Activated CD8-positive, alpha-beta memory T cell treated with anti-CD3 and anti-CD28 coated beads, Interleukin-2, amount 50 U/mL, for 1 hour (primary cell): Measurements from ENCODE around the gene DENND1A.

Experiments
- DNase-seq: peaks from one replicate; pipeline ENCODE4 v3.0.0-alpha.2; 2020; ENCODE audit errors: extremely low read depth

Gene DENND1A

GRCh38 chr9:123617952-123618678 is 311.8 kb downstream of the DENND1A start:
- no peak for DNase-seq

DNA sequence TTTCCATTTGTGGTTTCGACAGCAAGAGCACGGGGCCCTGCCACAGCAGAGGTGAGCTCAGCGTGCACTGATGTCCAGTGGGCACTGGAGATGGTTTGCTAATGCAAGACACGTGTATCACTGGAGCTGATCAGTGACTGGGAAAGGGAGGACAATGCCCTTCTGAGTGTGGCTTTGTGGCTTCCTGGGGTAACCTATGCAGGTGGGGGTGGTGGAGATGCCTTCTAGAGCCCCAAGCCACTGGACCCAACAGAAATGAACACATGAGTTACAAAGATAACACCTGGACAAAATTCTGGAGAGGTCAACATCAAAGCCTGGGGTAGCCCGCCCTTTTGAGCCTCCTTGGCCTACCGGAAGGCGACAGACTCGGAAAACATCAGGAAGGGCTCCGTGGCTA is 312.6 kb downstream of the DENND1A start:
- DNase-seq: no peak

DNA sequence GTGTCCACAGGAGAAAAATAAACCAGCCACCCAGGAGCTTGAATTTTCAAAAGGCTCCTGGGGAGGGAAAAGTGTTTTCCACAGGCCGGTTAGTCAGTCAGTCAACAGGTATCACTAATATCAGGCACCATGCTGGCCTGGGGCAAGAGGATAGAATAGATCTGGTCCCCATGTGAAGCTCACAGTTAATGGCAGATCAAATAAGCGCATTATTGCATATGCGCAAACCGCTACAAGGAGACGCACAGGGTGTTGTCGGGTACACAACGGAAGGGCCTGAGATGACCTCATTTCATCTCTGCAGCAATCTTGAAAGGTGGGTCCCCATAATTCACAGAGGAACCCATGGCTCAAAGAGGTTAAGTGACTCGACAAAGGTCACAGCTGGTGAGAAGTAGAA is 313.2 kb downstream of the DENND1A start:
- DNase-seq: no peak

- no peak for DNase-seq
These were observed 314.5 kb downstream of the DENND1A start for GRCh38 chr9:123615381-123615780.

DNA sequence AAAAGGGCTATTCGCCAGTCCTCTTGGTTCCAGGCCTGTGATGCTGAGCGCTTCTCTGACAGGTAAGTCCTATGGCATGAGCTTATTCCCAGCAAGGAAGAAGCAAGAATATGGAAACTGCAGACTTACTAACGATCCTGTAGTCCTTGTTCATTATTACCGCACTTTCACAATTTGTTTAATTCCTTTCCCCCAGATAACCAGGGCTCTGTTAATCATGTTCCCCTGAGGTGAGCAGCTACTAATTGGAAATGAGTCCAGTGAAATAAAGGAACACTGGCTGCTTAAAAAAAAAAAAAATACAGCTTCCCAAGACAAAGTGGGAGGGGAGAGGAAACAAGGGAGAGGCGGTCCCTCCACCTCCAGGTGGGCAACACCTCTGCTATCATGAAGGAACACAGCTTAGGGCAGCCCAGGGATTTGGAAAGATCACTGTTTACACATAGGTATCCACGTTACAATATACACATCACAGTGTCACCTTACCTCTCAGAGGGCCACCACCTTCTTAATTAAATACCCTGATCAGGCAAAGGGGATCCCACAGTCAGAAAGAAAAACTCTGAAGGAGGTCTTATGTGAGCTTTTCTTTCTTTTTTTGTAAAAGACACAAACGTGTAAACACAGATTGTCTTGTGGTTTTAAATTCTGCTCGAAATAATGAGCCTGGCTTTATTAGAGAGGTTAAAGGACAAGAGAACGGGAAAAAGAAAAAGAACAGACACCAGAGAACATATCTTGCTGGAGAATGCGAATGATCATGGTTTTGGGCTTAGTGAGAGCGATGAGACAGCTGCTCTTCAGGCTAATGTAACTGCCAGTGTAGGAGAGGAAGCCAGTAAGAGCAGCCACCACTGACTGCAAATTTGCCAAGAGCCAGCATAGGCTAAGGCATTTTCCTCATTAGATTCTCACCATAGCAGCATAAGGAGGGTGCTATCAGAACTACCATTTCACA is 315.3 kb downstream of the DENND1A start:
- no peak for DNase-seq

DNA sequence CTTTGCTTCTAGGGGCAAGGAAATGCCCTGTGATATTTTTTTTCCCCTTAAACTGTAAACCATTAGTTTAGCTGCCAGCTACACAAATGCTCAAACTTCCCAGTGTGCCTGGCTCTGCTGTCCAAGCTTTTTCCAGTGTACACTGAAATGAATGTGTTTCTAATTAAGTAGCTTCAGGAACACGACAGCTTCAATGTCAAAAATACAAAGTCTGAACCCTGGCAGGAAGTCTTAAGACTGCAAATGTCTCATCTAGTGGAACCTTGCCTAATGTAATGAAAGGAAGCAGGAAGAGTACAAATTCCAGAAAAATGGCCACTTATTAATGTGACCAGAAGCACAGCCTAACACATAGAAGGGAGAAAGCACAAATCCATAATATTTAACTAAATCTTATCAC is 318.7 kb downstream of the DENND1A start:
- no peak for DNase-seq

DNA sequence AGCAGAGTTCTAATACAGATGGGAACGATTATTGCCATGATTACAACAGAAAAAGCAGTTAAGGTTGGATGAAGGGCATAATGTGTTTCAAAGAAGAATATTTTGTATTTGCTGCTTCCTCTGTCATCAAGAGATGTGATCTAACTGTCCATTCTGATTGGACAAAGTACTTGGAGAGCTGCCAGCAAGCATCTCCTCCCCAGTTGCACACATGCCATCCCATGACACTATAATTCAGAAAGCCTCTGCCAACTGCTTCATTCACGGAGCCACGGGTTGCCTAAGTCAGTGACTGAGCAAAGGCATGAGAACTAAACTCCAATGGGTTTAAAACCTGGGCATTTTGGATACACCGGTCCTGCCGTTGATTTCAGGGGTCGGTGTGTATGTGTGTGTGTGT is 320.1 kb downstream of the DENND1A start:
- no peak for DNase-seq

DNA sequence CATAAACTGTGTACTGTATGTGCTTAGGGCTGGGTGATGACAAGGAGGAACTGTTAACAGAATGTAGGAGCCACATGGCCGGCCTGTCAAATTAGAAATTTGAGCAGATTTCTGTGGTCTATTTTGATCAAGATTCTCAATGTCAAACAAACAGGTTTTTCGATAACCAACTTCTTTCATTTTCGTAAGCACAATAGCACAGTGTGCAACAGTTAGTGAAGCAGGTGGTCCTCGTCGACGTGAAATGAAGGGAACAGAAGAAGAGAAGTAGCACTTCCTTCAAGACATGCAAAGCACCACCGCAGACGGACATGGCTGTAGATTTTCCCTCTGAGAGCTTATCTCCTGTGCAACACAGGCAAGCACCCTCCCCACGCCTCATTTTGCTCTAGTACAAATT is 321.8 kb downstream of the DENND1A start:
- no peak for DNase-seq

DNA sequence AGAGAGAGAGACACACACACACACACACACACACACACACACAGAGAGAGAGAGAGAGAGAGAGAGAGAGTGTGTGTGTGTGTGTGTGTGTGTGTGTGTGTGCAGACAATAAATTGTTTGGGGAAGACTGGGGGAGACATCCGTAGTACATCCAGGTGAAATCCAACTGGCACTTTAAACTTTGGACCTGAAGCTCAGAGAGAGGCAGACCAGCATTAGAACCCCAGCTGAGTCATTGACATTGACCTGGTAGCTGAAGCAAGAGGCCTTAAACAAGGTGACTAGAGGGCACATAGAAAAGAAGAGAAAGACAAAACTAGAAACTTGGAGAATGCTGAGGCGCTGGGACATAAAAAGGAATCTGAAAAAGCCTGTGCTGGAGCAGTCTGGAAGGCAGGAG is 322.4 kb downstream of the DENND1A start:
- no peak for DNase-seq

DNA sequence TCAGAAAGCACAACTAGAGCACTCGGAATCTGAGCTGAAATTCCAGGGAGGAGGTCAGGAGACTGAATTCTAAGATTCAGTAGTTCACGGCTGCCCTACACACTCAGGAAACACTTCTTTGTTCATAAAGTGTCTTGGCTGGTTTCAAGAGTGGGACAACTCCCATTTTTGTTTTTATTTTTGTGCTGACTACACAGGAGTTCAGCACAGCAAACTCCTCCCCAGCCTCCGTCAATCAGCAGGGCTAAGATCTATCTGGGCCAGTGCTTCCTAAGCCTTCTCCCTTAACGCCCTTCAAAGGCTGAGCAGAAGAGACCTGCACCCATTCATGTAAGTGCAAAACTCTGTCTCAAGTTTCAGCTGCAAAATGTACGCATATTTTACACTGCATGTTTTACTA is 323.8 kb downstream of the DENND1A start:
- no peak for DNase-seq

GRCh38 chr9:123605286-123605685 is 324.6 kb downstream of the DENND1A start:
- DNase-seq: no peak

DNA sequence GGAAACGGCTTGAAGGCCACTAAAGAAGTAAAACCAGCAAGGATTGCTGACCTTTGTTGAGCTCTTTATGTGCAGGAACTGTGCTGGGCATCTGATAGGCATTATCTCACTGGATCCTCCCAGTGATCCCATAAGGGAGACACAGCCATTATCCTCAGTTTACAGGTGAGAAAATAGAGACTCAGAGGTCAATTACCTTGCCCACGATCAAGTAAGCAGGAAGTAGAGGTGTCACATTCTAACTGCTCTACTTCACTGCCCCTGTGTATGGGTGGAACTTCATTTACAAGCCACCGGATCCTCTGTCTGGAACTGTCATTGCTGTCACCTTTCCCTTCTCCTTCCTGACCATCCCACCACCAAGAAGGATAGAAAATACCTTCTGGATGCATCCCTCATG is 325.1 kb downstream of the DENND1A start:
- DNase-seq: no peak

DNA sequence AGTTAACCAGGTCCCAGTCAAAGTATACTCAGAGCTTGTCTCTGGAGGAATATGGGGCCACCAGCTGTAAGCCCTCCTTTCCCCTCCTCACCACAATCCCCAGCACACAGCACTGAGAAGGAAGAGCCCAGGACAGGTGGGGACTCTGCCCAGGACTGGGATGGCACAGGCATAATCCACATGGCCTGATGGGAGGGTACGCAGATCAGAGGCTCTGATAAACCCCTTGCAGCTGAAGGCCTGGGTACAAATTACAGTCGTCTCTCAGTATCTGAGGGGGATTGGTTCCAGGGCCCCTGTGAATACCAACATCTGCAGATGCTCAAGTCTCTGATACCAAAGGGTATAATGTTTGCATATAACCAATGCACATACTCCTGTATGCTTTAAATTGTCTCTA is 328.1 kb downstream of the DENND1A start:
- no peak for DNase-seq

- no peak for DNase-seq
These were observed 330.1 kb downstream of the DENND1A start for GRCh38 chr9:123599781-123600180.

- DNase-seq: no peak
These were observed 331.9 kb downstream of the DENND1A start for GRCh38 chr9:123597876-123598556.

DNA sequence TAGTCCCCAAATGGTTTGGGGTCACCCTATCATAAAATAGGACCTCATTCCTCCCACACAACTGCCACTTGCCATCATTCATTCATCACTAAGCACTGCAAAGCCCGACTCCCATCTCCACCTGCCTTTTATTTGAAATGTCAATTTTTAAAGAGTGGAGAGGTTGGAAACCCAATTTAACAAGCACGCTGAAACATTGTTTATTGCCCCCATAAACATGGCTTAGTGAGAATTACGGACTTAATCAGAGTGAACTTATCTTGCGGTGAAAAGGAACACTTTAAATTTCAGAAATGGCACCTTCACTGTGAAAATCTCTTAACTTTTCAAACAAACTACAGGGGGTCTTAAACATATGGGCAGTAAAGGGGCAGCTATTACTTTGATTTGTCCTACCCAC is 332.9 kb downstream of the DENND1A start:
- DNase-seq: no peak

- no peak for DNase-seq
These were observed 338.6 kb downstream of the DENND1A start for GRCh38 chr9:123591283-123591682.

DNA sequence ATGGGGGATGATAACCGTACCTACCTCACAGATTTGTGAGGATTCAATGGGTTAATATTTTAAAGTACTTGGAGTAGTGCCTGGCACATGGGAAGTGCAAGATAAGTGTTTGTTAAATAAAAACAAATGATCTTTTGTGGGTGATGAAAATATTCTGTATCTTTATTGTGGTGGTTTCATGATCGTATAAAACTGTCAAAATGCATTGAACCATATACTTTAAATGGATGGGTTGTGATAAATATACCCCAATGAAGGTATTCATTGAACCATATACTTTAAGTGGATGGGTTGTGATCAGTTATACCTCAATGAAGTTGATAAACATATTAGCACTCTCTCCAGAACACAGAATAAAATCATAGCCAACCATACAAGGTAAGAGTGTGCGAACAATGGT is 339.4 kb downstream of the DENND1A start:
- no peak for DNase-seq

DNA sequence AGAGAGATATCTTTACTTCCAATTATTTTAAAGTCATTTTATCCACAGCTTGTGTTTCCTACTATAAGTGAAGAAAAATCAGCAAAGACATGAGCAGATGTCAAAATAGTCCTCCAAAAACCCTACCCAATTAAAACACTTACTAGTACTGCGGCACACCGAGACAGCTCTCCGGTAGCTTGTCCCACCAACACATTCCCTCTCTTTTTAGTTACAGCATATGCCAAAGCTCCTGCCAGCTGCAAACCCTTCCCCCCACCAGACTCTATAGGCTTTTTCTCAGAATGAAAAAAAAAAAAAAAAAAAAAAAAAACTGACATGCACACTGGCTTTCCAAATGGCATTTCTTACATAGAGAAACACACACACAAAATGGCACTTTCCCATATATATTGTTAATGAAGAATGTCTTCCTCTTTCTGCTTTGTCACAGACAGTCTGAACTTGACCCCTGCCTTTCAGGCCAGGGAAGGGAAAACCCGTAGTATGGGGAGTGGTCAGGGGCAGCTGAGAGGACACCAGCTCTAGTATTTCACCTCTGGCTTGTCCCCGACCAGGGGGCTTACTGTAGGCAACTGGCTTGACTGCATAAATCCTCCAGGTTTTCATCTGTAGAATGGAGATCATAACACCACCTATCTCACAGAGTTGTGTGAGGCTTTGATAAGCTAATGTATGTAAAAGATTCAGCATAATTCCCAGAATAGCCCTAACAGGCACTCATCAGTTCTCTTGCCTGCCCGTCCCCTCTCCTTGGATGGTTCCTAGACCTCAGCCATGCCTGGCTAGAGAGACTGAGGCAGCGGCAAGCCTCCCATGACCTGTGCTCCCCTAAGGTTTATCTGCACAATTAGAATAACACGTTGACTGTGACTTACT is 340.3 kb downstream of the DENND1A start:
- no peak for DNase-seq

GRCh38 chr9:123586275-123586674 is 343.7 kb downstream of the DENND1A start:
- no peak for DNase-seq
